Endothelial cell of umbilical vein (primary cell): ENCODE measurements around the gene MT3. TPM values are rescaled to one million over a fixed set of nuclear protein-coding genes. Genes with fewer than 3 reads are reported as not detected.

Source experiments
- BruUV-seq: library from RNA; stranded (reverse); fragments of 400-500 nt; replicated peaks from 2 replicates; lab custom pipeline; 2021; lab: Mats Ljungman, UMichigan
- CTCF ChIA-PET: fragments of 300-600, 350-600 bp; sonication (Branson Sonifier 250); formaldehyde crosslinking; loops from one replicate; lab custom pipeline; 2021; ENCODE audit warnings: antibody characterized with exemption, inconsistent platforms; lab: Charles Lee
- POLR2A ChIA-PET: fragments of 300-600, 350-600 bp; sonication (Branson Sonifier 250); formaldehyde crosslinking; loops from one replicate; lab custom pipeline; 2021; ENCODE audit warnings: antibody characterized with exemption, inconsistent platforms; lab: Charles Lee
- DNase-seq: peaks from one replicate; pipeline ENCODE4 v3.0.0-alpha.2; 2011; ENCODE audit warnings: low read depth, low spot score
- FAIRE-seq: peaks from 2 replicates; lab custom pipeline; 2011; peaks lifted over from hg19 to GRCh38; lab: Jason Lieb, UNC
- H2AFZ ChIP-seq: 2 replicates; pipeline ENCODE4 v1.6.0; 2012; ENCODE audit warnings: low read depth, low read length, control low read depth, inconsistent platforms
- H3K27ac ChIP-seq: 2 replicates; pipeline ENCODE4 v1.5.1; 2011; ENCODE audit warnings: low read depth, mild to moderate bottlenecking, control low read depth, low read length, moderate library complexity; ENCODE audit not compliant: insufficient read depth
- H3K27me3 ChIP-seq, 2 experiments: 2 replicates each; pipeline versions ENCODE4 v1.6.0 to v1.6.1; 2011; ENCODE audit warnings: low read length in 2 of 2, mixed read lengths in 1 of 2; ENCODE audit not compliant: control insufficient read depth in 2 of 2, insufficient read depth in 2 of 2
- H3K36me3 ChIP-seq, 2 experiments: 2 replicates in 1 of 2; 3 replicates in 1 of 2; pipeline ENCODE4 v1.5.1; 2011; ENCODE audit warnings: low read length in 2 of 2, mild to moderate bottlenecking in 1 of 2, moderate library complexity in 1 of 2; ENCODE audit not compliant: control insufficient read depth in 2 of 2, insufficient read depth in 2 of 2; ENCODE audit errors: extremely low read depth in 1 of 2
- H3K4me1 ChIP-seq: 3 replicates; pipeline ENCODE4 v1.5.1; 2011; ENCODE audit warnings: mild to moderate bottlenecking, low read length; ENCODE audit not compliant: control insufficient read depth, insufficient read depth; ENCODE audit errors: extremely low read depth
- H3K4me2 ChIP-seq: 2 replicates; pipeline ENCODE4 v1.6.1; 2011; ENCODE audit warnings: low read length, control low read depth, mixed read lengths; ENCODE audit not compliant: insufficient read depth
- H3K4me3 ChIP-seq, 3 experiments: fragments of 200-600 bp in 1 of 3; sonication (generic), shearing (Covaris generic) in 1 of 3; replicated peaks in 1 of 3; 2 replicates each; pipeline ENCODE4 v1.5.1; 2011 to 2016; ENCODE audit warnings: control low read depth in 3 of 3, low read length in 3 of 3, mild to moderate bottlenecking in 2 of 3, inconsistent platforms in 1 of 3, low read depth in 1 of 3, moderate library complexity in 1 of 3; ENCODE audit not compliant: insufficient read depth in 1 of 3
- H3K79me2 ChIP-seq: 2 replicates; pipeline ENCODE4 v1.6.0; 2012; ENCODE audit warnings: low read length, inconsistent platforms; ENCODE audit not compliant: control insufficient read depth, insufficient read depth
- H3K9ac ChIP-seq: replicated peaks from 2 replicates; pipeline ENCODE3; 2011; ENCODE audit warnings: low read length, control low read depth; ENCODE audit not compliant: insufficient read depth; ENCODE audit errors: extremely low read depth
- H3K9me1 ChIP-seq: replicated peaks from 3 replicates; pipeline ENCODE4 v1.6.0; 2011; ENCODE audit warnings: mild to moderate bottlenecking, low read length; ENCODE audit not compliant: control insufficient read depth, insufficient read depth; ENCODE audit errors: extremely low read depth
- H3K9me3 ChIP-seq: replicated peaks from 2 replicates; pipeline ENCODE4 v1.5.1; 2012; ENCODE audit warnings: low read length, inconsistent platforms; ENCODE audit not compliant: control insufficient read depth, insufficient read depth
- H4K20me1 ChIP-seq: replicated peaks from 2 replicates; pipeline ENCODE3; 2011; ENCODE audit warnings: mild to moderate bottlenecking, low read length; ENCODE audit not compliant: control insufficient read depth, insufficient read depth; ENCODE audit errors: extremely low read depth
- CTCF ChIP-seq, 2 donors: IDR thresholded peaks; 1 replicate in 1 of 2; 2 replicates in 1 of 2; pipeline ENCODE4 v1.5.1; 2011; ENCODE audit warnings: low read length in 2 of 2, mild to moderate bottlenecking in 2 of 2, moderate library complexity in 2 of 2, control low read depth in 1 of 2, inconsistent platforms in 1 of 2, low read depth in 1 of 2; ENCODE audit not compliant: insufficient read depth in 1 of 2; ENCODE audit errors: extremely low read depth in 1 of 2
- EZH2 ChIP-seq: IDR thresholded peaks from 2 replicates; pipeline ENCODE4 v1.6.1; 2012; ENCODE audit warnings: borderline replicate concordance, low read depth, mild to moderate bottlenecking, moderate library complexity, low read length, inconsistent platforms; ENCODE audit not compliant: severe bottlenecking
- FOS ChIP-seq: IDR thresholded peaks from 2 replicates; pipeline ENCODE4 v1.6.1; 2011; ENCODE audit warnings: mild to moderate bottlenecking, low read length, moderate library complexity, borderline replicate concordance; ENCODE audit not compliant: insufficient read depth
- GATA2 ChIP-seq: IDR thresholded peaks from 2 replicates; pipeline ENCODE4 v1.7.0; 2011; ENCODE audit warnings: low read depth, mild to moderate bottlenecking, moderate library complexity, mixed read lengths, low read length; ENCODE audit not compliant: insufficient read length, insufficient read depth
- JUN ChIP-seq: IDR thresholded peaks from 2 replicates; pipeline ENCODE4 v1.6.1; 2011; ENCODE audit warnings: borderline replicate concordance, low read depth; ENCODE audit not compliant: insufficient read length, insufficient read depth
- MYC ChIP-seq: IDR thresholded peaks from one replicate; pipeline ENCODE4 v1.6.1; 2011; ENCODE audit warnings: mild to moderate bottlenecking, low read depth, low read length
- POLR2A ChIP-seq: IDR thresholded peaks from 2 replicates; pipeline ENCODE4 v1.6.1; 2012; ENCODE audit warnings: low read depth, mild to moderate bottlenecking, control low read depth, low read length
- POLR2AphosphoS5 ChIP-seq: IDR thresholded peaks from 2 replicates; pipeline ENCODE4 v1.6.1; 2012; ENCODE audit warnings: low read depth, mild to moderate bottlenecking, control low read depth, low read length, moderate library complexity; ENCODE audit not compliant: insufficient read depth
- dilution Hi-C: fragments of 300-500 bp; cut with MboI; formaldehyde crosslinking; loops from one replicate; pipeline ENCODE4 v1.15.0; 2019; ENCODE audit warnings: low sequenced_read_pairs; ENCODE audit not compliant: extremely low pct_ligation_motif_present
- intact Hi-C: fragments of 100-400 bp; cut with micrococcal nuclease; formaldehyde crosslinking; loops from one replicate; pipeline ENCODE4 v1.10.0; 2022
- polyA plus RNA-seq, 4 experiments: library from polyadenylated mRNA; depleted of rRNA in 3 of 4; stranded (reverse) in 3 of 4; unstranded in 1 of 4; fragments of >200 nt; gene quantifications; 2 replicates each; pipeline versions ENCODE4 v1.2.1 to v1.2.3, GENCODE V29; 2011 to 2012; ENCODE audit warnings: missing spikeins in 1 of 4
- total RNA-seq: library from RNA; stranded (reverse); gene quantifications from 2 replicates; pipeline ENCODE4 v1.2.3, GENCODE V29; 2021
- TF ChIP-seq, protein P1 (sequence below): IDR thresholded peaks from 2 replicates; pipeline ENCODE4 v1.6.1; 2011; ENCODE audit not compliant: insufficient read depth, insufficient read length

MT3 gene
- total and polyA plus RNA-seq, 2 donors (not counting 3 experiments of a cell fraction or from before 2014, with no cell fraction given) = not detected

DNA sequence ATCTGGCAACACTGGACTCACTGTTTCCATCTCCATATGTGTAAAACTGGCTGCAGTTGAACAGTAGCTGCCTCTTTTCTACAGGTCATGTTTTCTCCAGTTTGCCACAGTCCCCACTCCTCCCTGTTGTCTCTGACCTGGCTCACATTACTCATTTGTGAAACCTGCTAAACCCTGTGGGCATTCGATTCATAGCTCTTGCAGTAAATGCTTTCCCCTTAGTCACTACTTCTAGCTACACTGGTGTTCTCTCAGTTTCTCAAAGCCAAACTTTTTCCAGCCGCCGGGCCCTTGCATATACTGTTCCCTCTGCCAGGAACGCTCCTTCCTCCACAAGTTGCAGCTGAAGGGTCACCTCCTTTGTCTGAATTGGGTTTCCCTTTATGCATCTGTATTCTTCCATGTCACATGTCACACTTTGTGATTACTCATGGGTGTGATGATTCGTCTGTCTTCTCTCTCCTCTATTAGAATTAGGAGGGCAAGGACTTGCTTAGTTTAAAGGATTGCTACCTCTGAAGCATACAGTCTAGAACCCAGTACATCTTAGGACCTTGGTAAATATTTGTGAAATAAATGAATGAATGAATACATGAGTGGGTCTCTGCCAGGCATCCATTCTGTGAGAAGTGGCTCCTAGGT is 39.5 kb upstream of the MT3 start:
- no TSS peak for BruUV-seq
- DNase-seq = no peak
- H3K4me1 ChIP-seq = peaks cover 4% of the 10 kb centered on the region
- H3K36me3 ChIP-seq = no peaks in the 10 kb centered on the region
- dilution Hi-C loops = no loop called here
- no peak overlapping the region for H3K4me2 ChIP-seq
- H3K27ac ChIP-seq = no peak overlapping the region
- peaks cover 8 to 10% of the 10 kb centered on the region in 2 experiments for H3K27me3 ChIP-seq
- no peak overlapping the region for H3K9ac ChIP-seq
- no peak overlapping the region for H2AFZ ChIP-seq
- no peaks in the 10 kb centered on the region for H4K20me1 ChIP-seq
- H3K4me3 ChIP-seq = no peak overlapping the region
- intact Hi-C loops = no loop called here
- CTCF ChIA-PET = interaction anchor here (1.2 to 2.7 kb wide), 2 partner anchors 15 to 26 kb away, joined by 4 to 10 read pairs; partner anchors contain the start of gene MT4
- no peak for FAIRE-seq
- no peaks in the 10 kb centered on the region for H3K9me1 ChIP-seq
- POLR2A ChIA-PET = no interaction called here
- no peaks in the 10 kb centered on the region for H3K79me2 ChIP-seq
- no peak for TF ChIP-seq JUN
- no peak for TF ChIP-seq POLR2A
- TF ChIP-seq, protein P1, sequence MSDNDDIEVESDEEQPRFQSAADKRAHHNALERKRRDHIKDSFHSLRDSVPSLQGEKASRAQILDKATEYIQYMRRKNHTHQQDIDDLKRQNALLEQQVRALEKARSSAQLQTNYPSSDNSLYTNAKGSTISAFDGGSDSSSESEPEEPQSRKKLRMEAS = no peak
- no peak for TF ChIP-seq EZH2
- no peak for TF ChIP-seq GATA2
- no peak for TF ChIP-seq POLR2AphosphoS5
- no peak for TF ChIP-seq MYC
- TF ChIP-seq FOS = no peak
- TF ChIP-seq CTCF (IDR thresholded peaks at IDR 0.05; ENCODE audit: extremely low read depth in 1 of 2, insufficient read depth in 1 of 2, low read depth in 1 of 2, low read length in 2 of 2) = no peak
- H3K9me3 ChIP-seq = no peaks in the 10 kb centered on the region
